ENCODE results near the gene PKD1L1.
"Not testable (repeated sequence)": the region's sequence is repeated elsewhere in the genome, so short reads cannot be mapped to it uniquely, and the experiment has no call there.

Gene PKD1L1

DNA sequence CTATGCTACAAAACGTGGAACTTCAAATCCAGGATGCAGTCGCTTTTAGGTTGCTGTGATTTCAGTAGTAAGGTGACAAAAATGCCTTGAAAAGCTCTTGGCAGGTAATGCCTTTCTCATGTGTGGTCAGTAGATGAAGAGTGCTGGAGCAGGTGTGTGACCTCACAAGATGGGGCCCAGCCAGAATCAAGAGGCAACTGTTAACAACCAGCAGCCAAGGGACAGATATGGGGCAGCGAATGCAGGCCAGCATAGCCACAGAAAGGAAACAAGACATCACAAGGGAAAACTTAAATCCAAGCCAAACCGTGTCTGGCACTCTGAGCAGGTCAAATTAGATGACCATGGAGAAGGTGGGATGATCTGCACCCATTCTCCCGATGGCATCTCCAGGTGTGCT is 18.9 kb upstream of the PKD1L1 start:
- intact Hi-C loops (cut with DNase I) = no loop called here
- no peak for DNase-seq

DNA sequence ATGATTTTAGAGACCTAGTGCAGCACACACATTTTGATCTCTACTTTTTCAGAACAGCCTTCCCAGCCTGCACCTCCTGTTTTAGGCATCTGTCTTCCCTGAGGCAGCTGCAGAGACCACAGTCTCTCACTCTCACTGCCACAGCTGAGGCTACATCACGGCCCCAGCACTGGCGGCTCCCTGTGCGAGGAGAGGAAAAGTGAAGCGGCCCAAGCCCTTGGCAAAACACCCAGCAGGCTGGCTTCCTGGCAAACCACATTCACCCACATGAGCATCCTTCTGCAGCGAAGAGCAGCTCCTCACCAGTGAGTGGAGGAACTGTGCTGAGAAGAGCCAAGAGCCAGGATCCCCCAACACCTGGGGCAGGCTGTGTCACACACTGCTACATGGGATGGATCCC is 17.2 kb upstream of the PKD1L1 start:
- intact Hi-C loops (cut with DNase I) = no loop called here
- DNase-seq = peak in 6 of 10 donors; percentile 16 to 90 (median 60)

DNA sequence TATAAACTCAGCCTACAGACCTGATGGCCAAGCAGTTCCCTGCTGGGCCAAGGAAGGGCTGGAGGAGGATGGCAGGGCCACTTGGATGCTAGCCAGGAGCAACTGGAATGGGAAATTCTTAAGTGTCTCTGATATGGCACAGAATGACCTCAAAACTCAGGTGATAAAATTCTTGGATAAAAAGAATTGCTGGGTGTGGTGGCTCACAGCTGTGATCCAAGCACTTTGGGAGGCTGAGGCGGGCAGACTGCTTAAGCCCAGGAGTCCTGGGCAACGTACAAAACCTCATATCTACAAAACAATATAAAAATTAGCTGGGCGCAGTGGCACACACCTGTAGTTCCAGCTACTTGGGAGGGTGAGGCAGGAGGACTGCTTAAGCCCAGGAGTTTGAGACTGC is 14.0 kb upstream of the PKD1L1 start:
- no peak for DNase-seq
- intact Hi-C loops (cut with DNase I) = no loop called here

DNA sequence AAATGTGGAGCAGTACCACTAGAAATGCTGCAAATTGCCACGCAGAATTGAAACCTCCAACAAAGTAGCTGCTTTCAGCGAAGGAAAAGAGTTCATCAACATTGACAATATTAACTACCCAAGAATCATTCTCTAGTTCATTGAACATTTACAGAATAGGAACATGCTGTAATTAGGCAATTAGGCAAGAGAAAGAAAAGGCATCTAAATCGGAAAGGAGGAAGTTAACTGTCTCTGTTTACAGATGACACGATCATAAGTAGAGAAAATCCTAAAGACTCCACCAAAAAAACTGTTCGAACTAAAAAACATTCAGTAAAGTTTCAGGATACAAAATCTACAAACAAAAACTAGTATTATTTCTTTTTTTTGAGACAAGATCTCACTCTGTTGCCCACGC is 8.9 kb upstream of the PKD1L1 start:
- intact Hi-C loops (cut with DNase I) = no loop called here

DNA sequence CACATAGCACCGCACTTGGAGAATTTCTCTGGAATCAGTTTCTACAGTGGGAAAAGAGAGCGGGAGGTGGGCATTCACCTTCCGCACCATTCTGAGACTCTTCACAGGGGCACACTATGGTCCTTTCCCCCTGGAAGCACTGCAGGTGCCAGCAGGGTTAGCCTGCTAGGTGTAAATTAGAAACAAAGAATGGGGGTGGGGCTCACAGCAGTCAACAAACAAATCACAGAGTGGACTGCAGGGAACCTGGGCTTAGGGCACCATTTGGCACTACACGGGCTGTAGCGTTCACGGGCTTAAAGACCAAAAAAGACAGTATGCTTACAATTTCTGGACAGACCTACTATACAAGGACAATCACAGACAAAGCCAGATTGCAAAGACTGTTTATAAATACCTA is 8.0 kb upstream of the PKD1L1 start:
- no peak for DNase-seq
- intact Hi-C loops (cut with DNase I) = no loop called here

More for the DNA sequence above, 8.9 kb upstream of the PKD1L1 start:
- no peak for DNase-seq

DNA sequence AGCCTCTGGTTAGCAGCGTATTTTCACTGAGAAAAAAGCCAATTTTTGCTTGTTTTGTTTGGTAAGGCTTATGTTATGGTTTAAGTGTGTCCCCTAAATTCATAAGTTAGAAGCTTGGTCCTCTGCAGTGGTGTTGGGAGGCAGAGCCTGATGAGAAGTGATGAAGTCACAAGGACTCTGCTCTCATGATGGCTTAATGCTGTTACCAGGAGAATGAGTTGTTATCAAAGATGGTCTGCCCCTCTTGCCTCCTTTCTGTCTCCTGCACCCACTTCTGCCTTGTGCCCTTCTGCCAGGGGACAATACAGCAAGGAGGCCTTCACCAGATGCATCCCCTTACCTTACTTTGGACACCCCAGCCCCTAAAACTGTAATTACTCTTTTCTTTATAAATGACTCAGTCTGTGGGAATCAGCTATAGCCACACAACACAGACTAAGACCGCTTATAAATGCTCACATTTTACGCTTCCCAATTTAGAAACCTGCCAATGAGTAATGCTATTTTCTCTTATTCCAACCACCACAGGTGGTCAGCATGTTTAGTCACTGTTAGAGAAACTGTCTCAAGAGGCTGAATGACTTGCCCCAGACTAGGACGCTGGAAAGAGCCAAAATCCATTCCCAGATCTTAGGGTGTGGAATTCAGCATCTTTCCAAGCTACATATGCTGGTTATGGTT is 6.1 kb upstream of the PKD1L1 start:
- no peak for DNase-seq
- intact Hi-C loops (cut with DNase I) = no loop called here

DNA sequence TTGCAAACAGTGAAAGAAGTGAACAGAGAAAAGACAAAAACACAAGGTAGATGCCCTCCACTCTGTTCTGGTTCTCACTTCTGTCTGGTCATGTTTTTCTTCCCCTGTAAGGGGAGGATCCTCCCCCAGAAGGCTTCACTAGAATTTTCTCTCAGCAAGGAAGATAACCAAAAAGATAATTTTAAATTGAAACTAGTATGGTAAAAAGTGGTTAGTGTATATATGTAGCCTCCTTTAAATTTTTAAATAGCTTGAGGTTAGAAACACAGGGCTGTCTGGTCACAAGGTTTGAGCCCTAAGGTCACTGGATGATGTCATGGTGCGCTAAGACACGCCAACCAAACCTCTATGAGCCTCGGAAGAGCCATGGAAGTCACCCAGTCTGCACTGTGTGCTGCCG is 5.6 kb upstream of the PKD1L1 start:
- intact Hi-C loops (cut with DNase I) = no loop called here

DNA sequence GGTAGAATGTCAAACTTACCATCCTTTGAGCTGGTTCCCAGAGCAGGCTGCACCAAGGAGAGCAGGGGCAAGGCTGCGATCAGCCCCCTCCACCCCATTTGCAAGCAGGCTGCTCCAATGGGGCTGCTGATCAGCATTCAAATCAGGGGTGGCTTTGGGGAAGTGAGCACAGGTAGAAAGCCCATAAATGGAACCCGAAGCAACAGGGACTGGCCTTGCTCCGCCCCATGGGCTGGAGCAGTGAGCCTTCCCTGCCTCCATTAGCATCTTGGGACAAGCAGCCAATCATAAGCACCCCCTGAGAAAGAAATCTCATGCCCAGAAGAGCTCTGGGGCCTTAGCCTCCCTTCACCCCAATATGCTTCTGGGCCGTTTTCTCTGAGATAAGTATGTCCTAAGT is 4.0 kb upstream of the PKD1L1 start:
- DNase-seq = no peak
- intact Hi-C loops (cut with DNase I) = no loop called here

More for the DNA sequence above, 5.6 kb upstream of the PKD1L1 start:
- DNase-seq = no peak

DNA sequence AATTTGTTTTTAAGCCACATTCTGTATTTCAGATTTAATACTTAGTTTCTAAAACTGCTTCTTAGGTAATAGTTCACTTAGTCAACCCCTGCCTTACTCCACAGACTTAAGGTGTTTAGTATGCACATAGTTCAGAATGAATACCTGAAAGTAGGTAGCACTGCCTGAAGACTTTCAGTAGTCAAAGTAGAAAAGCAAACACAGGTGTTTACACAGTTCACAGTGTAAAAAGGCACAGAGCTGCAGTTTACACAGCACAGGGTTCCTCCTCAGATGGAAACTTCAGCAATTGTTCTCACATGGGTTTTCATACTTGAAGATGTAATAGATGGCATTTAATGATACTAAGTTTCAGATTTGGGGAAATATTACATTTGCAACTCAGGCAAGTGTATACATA is 3.1 kb upstream of the PKD1L1 start:
- DNase-seq = no peak
- intact Hi-C loops (cut with DNase I) = no loop called here

DNA sequence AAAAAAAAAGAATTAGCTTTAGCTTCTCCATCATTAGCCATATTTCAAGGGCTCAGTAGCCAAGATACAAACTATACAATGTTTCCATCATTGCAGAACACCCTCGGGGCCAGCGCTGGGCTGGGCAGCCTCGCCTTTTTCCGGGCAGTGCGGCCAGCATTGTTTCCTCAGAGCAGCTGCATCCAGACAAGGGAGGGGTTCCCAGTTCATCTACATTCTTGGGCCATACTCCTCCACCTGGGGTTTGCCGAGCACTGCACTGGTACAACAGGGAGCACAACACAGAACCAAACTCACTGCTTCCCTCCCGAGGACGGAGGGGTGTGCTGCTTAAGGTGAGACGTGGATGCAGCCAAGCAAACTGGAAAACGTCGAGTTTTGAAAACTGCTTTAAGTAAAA is 2.4 kb upstream of the PKD1L1 start:
- DNase-seq = peak in 2 of 10 donors; percentile 28 to 84
- intact Hi-C loops (cut with DNase I) = no loop called here

DNA sequence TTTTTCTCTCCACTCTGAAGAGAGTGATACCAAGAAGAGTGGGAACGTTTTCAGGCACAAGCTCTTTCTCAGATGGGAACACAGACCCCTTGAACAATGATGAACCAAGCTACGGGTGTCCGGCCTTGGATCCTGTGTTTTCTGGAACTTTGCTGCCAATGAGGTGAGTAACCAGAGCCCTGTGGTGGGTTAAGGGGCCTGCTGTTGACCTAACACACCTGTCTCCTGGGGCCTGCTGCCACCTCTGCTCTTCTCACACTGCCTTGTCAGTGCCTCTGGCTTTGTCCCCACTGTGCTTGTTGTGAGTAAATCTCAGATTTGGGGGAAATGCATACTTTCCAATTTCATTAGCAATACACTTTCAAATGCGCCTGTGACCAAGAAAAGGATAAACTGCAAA is 1.4 kb upstream of the PKD1L1 start:
- intact Hi-C loops (cut with DNase I) = no loop called here
- DNase-seq = no peak

DNA sequence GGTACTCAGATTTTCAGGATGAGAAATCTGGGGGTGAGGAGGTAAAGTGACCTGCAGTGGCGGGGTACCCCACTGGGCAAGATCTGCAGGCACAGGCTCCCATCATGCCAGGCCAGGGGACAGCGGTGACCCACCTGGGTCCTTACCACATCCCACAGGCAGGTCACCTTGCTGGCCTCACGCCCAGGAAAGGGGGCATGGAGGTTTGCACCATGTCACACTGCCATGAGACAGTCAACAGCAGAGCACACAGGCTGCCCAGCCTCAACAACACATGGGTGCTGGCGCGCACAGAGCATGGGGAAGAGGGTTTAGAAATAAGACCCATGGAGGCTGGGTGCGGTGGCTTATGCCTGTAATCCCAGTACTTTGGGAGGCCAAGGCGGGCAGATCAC is 914 bp downstream of the PKD1L1 start:
- peak in 1 of 10 donors; percentile 72 for DNase-seq
- intact Hi-C loops (cut with DNase I) = no loop called here

DNA sequence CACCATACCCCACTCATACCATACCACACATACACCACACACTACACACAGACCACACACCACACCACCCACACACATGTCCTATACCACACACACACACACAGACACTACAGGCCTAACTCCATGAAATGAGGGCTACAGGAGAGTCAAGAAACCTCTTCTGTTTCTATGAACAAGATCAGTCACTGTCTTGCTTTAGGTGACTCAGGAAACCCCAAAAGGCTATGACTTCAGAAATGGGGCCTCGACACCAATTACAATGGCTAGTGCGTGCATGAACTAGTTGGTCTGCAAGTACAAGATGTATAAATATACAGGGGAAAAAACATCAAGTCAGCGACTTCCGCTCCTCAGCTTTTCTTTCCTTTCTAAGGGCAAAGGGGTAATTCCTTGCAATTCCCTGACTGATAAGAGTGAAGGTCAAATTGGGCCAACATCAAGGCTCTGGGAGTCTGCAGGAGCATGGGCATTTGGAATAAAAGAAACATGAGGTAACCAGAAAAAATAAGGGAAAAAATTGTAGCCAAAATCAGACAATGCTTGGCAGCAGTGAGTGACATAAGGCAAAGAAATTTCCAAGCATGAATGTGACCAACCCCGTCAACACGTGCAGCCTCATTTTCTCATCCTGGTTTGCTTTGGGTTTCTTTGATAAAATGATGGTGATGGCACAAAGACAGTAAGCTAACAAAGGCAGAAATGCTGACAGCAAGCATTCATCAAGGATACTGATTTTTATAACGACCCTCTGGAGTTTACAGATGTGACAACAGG is 1.5 kb downstream of the PKD1L1 start:
- intact Hi-C loops (cut with DNase I) = no loop called here

DNA sequence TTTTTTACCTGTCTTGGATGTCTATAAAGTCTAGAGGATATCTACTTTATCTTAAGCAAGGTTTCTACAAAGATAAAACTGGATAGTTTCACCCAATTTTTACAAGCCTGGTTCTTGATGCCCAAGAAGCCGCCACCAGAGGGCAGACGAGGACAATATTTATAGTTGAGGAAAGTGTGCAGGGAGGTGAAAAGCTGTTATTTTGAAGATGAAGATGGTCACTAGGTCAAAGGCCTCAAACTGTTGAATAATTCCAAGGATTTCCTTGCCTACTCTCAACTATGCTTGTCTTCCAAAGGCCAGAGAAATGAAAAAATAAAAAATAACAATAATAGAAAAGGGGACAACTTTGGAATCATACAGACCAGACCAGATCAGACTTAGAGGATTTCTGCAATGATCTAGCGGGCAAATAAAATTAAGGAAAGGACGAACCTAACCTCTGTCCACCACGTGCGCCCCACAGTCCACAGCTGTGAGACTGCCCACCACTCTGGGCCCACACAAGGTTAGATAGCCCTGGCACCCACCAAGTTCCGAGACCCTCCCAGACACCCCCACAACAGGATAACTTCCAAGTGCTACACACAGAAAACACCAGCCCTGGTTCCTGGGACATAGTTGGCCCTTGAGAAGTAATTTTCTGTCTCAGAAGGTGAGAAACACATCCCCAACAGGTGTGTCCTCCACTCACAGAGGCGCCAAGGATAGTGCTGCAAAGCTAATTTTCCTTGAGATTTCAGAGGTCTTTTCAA is 2.8 kb downstream of the PKD1L1 start:
- intact Hi-C loops (cut with DNase I) = loop anchor here (1.0 kb wide), 1 partner anchor 165 kb away; no protein-coding TSS in a partner anchor
- DNase-seq = peak; percentile 36 to 94 (median 80)

More for the DNA sequence above, 1.5 kb downstream of the PKD1L1 start:
- DNase-seq = no peak

DNA sequence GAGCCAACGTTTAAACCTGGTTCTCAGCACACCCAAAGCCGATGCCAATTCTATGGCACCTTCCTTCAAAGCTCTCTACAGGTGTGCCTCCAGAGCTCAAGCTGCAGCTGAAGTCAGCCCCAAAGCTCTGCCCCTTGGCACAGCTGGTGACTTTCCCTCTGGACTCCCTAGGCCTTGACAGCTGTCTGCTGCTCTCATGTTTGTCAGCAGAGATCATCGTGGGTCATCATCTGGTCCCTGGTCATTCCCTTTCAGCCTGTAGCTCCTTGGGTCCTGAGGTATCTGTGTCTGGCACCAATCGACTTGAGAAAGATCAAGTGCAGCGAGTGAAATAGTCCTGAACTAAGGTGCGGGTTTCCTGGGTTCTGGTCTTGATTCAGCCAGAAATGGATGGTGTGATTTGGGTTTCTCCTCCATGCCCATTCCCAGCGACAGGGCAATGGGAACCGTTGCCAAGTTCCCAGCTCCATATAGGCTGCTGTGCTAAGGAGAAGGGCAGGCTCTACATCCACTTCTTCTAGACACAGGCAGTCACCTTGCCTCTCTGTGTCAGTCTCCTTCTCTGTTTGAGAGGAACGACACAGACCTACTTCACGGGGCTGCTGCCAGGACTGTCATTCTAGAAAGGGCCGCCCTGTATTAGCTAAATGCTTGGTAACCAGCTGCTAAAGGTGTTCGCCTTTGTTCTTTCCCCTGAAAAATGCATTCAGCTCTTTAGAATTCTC is 3.6 kb downstream of the PKD1L1 start:
- no peak for DNase-seq
- intact Hi-C loops (cut with DNase I) = loop anchor here (1.0 kb wide), 1 partner anchor 166 kb away; no protein-coding TSS in a partner anchor

DNA sequence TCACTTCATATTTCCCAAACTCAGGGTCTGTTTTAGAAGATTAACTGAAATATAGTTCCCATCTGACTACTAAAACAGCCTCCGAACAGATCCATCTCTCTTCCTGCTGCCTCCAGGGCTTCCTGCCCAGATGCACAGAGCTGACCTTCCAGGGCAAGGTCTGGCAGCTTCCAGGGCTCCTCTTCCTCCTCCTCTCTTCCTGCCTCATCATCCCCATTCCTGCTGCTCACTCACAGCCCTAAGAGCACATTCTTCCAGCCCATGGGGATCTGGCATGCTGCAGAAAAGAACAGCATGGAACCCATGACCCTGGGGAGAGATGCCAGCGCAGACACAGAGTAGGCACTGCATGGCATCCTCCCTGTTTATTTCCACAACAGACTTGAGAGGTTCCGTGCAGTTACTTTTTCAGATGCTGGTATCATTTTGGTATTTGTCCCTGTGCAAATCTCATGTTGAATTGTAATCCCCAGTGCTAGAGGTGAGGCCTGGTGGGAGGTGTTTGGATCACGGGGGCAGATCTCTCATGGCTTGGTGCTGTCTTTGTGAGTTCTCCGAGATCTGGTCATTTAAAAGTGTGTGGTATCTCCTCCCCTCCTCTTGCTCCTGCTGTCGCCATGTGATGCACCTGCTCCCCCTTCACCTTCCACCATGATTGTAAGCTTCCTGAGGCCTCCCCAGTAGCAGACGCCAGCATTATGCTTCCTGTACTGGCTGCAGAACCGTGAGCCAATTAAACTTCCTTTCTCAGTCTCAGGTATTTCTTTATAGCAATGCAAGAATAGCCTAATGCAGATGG is 4.4 kb downstream of the PKD1L1 start:
- intact Hi-C loops (cut with DNase I) = no loop called here
- no peak for DNase-seq

DNA sequence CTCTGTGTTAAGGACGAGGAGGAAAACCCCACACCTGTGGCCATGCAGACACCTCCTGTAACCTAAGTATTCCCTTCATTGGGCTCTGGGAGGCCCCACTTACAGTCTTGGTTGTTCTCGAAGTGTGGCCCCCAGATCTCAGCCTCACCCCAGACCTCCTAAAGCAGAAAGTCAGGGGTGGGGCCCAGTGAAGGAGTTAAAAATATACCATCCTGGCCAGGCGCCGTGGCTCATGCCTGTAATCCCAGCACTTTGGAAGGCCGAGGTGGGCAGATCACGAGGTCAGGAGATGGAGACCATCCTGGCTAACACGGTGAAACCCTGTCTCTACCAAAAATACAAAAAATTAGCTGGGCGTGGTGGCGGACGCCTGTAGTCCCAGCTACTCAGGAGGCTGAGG is 5.6 kb downstream of the PKD1L1 start:
- intact Hi-C loops (cut with DNase I); DNase-seq: not testable (repeated sequence)

DNA sequence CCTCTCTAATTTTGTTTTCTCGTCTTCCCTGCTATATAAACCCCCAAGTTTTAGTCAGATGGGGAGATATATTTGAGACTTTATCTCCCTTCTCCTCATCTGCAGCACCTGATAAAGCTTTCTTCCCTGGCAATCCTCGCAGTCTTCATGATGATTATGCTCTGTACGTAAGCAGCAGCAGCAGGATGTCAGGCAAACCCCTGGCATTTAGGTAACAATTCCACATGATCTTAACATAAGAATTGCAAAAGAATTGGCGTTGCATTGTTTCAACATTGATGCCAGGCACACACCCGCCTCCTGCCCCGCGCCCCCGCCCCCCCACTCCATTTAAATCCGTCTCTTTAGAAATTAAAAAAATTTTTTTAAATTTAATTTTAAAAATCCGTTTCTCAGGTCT is 6.1 kb downstream of the PKD1L1 start:
- intact Hi-C loops (cut with DNase I) = no loop called here
- DNase-seq = no peak

DNA sequence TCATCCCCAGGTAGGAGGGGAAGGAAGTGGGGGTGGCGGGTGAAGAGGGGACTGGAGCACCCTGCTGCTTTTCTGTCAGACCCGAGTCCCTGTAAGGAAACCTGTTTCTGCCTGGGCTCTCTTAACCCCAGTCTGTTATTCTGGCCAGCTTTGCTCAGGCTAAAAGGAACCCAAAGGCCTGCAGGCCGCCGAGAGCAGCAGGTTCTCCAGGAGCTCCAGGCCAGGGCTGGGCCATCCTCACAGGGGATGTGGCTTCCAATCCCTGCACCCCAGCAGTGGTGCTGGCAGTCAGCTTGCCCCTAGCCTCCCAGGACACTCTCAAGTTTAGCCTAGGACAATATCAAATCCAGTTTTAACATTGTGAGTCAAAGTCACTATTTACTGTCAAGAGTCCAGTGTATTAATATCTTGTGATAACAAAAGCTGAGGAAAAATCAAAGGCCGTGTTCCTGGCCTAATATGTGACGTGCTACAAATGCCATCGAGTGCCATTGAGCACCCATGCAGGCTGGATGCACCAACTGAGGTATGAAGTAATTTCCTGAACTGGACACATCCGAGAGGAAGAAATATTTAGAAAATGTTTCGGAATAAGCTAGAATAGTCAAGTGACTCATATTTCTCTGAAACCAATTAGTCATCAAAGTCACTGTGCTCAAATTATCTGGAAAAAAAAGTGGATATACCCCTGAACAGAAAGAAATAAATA is 7.0 kb downstream of the PKD1L1 start:
- peak in 1 of 10 donors; percentile 63 for DNase-seq
- intact Hi-C loops (cut with DNase I) = no loop called here
